ENCODE measurements around the gene MAST4. TPM values are rescaled to one million over a fixed set of nuclear protein-coding genes. Genes with fewer than 3 reads are reported as not detected.

MAST4 gene
- total and polyA plus RNA-seq, 2 experiments from 2014 or later: 4.2 to 6.0 TPM

- no peak overlapping the region for H3K27ac ChIP-seq
- no peak overlapping the region for H2AFZ ChIP-seq
- in situ Hi-C loops (cut with MboI): no loop called here
- H3K4me2 ChIP-seq (ENCODE audit: unreplicated experiment): no peak overlapping the region
- H3K27me3 ChIP-seq (replicated peaks; ENCODE audit: insufficient read depth): no peaks in the 10 kb centered on the region
- H3K36me3 ChIP-seq (ENCODE audit: low read depth): no peaks in the 10 kb centered on the region
- WGBS, 2 experiments (ENCODE audit: low coverage in 1 of 2, low lambda C conversion rate in 2 of 2, missing lambda C conversion rate in 2 of 2): 87% methylated on average over 3 of the region's 3 CpGs
- H3K79me2 ChIP-seq (ENCODE audit: insufficient read depth): no peaks in the 10 kb centered on the region
- DNase-seq: no peak
- no peak overlapping the region for H3K4me3 ChIP-seq
- no peaks in the 10 kb centered on the region for H3K9me2 ChIP-seq (ENCODE audit: insufficient read depth)
- H4K20me1 ChIP-seq (ENCODE audit: insufficient read depth): no peaks in the 10 kb centered on the region
- H3K9me3 ChIP-seq (ENCODE audit: low read depth): no peaks in the 10 kb centered on the region
- no peak for TF ChIP-seq EZH2 (IDR thresholded peaks at IDR 0.05; ENCODE audit: insufficient read depth, poor library complexity, severe bottlenecking)
- no peak for TF ChIP-seq EZH2phosphoT487 (IDR thresholded peaks at IDR 0.05; ENCODE audit: insufficient read depth, low read depth)
- no peaks in the 10 kb centered on the region for H3F3A ChIP-seq (ENCODE audit: insufficient read depth)
- H3K9ac ChIP-seq: no peak overlapping the region
- H3K4me1 ChIP-seq (ENCODE audit: insufficient read depth): no peaks in the 10 kb centered on the region
Measured at GRCh38 chr5:66777868-66778267, 181.7 kb downstream of the MAST4 start.

- DNase-seq: peak; percentile 50
- no peak overlapping the region for H2AFZ ChIP-seq
- no peaks in the 10 kb centered on the region for H3K36me3 ChIP-seq (ENCODE audit: low read depth)
- H3K9me3 ChIP-seq (ENCODE audit: low read depth): no peaks in the 10 kb centered on the region
- in situ Hi-C loops (cut with MboI): no loop called here
- WGBS, 2 experiments (ENCODE audit: low coverage in 1 of 2, low lambda C conversion rate in 2 of 2, missing lambda C conversion rate in 2 of 2): 61 to 65% methylated on average over 4 of the region's 4 CpGs
- H3K9me2 ChIP-seq (ENCODE audit: insufficient read depth): no peaks in the 10 kb centered on the region
- H3K4me1 ChIP-seq (ENCODE audit: insufficient read depth): no peaks in the 10 kb centered on the region
- H3K27me3 ChIP-seq (replicated peaks; ENCODE audit: insufficient read depth): no peaks in the 10 kb centered on the region
- H3K4me3 ChIP-seq: no peak overlapping the region
- H3K79me2 ChIP-seq (ENCODE audit: insufficient read depth): no peaks in the 10 kb centered on the region
- no peak overlapping the region for H3K27ac ChIP-seq
- no peak for TF ChIP-seq EZH2phosphoT487 (IDR thresholded peaks at IDR 0.05; ENCODE audit: insufficient read depth, low read depth)
- TF ChIP-seq EZH2 (IDR thresholded peaks at IDR 0.05; ENCODE audit: insufficient read depth, poor library complexity, severe bottlenecking): no peak
- H3K9ac ChIP-seq: no peak overlapping the region
- no peaks in the 10 kb centered on the region for H3F3A ChIP-seq (ENCODE audit: insufficient read depth)
- no peaks in the 10 kb centered on the region for H4K20me1 ChIP-seq (ENCODE audit: insufficient read depth)
- H3K4me2 ChIP-seq (ENCODE audit: unreplicated experiment): no peak overlapping the region
Measured at GRCh38 chr5:66779528-66779927, 183.3 kb downstream of the MAST4 start.

GRCh38 chr5:66788556-66788955 is 192.4 kb downstream of the MAST4 start:
- Histone ChIP-seq H3K4me3 (no peak overlapping the region), H3K27ac (no peak overlapping the region), H4K20me1 (ENCODE audit: insufficient read depth) (no peaks in the 10 kb centered on the region), H3K4me2 (ENCODE audit: unreplicated experiment) (no peak overlapping the region), H3K9ac (no peak overlapping the region), H3K36me3 (ENCODE audit: low read depth) (no peaks in the 10 kb centered on the region), H3K27me3 (replicated peaks; ENCODE audit: insufficient read depth) (no peaks in the 10 kb centered on the region), H3K4me1 (ENCODE audit: insufficient read depth) (no peaks in the 10 kb centered on the region), H2AFZ (no peak overlapping the region), H3K9me3 (ENCODE audit: low read depth) (no peaks in the 10 kb centered on the region), H3K9me2 (ENCODE audit: insufficient read depth) (no peaks in the 10 kb centered on the region), H3F3A (ENCODE audit: insufficient read depth) (no peaks in the 10 kb centered on the region), H3K79me2 (ENCODE audit: insufficient read depth) (no peaks in the 10 kb centered on the region)
- WGBS, 2 experiments (ENCODE audit: low coverage in 1 of 2, low lambda C conversion rate in 2 of 2, missing lambda C conversion rate in 2 of 2): 91 to 93% methylated on average over 17 of the region's 17 CpGs
- TF ChIP-seq EZH2 (IDR thresholded peaks at IDR 0.05; ENCODE audit: insufficient read depth, poor library complexity, severe bottlenecking) (no peak), EZH2phosphoT487 (IDR thresholded peaks at IDR 0.05; ENCODE audit: insufficient read depth, low read depth) (no peak)
- in situ Hi-C loops (cut with MboI): no loop called here
- no peak for DNase-seq

- H3K9me2 ChIP-seq (ENCODE audit: insufficient read depth): no peaks in the 10 kb centered on the region
- in situ Hi-C loops (cut with MboI): no loop called here
Measured at GRCh38 chr5:66789434-66789833, 193.2 kb downstream of the MAST4 start.

GRCh38 chr5:66793049-66793448 is 196.9 kb downstream of the MAST4 start:
- no peaks in the 10 kb centered on the region for H3F3A ChIP-seq (ENCODE audit: insufficient read depth)
- 92 to 100% methylated on average over 2 of the region's 2 CpGs for WGBS, 2 experiments (ENCODE audit: low coverage in 1 of 2, low lambda C conversion rate in 2 of 2, missing lambda C conversion rate in 2 of 2)
- no peaks in the 10 kb centered on the region for H3K9me2 ChIP-seq (ENCODE audit: insufficient read depth)
- H3K36me3 ChIP-seq (ENCODE audit: low read depth): no peaks in the 10 kb centered on the region
- no peak overlapping the region for H2AFZ ChIP-seq
- H3K9ac ChIP-seq: no peak overlapping the region
- H3K79me2 ChIP-seq (ENCODE audit: insufficient read depth): no peaks in the 10 kb centered on the region
- H3K4me3 ChIP-seq: no peak overlapping the region
- in situ Hi-C loops (cut with MboI): no loop called here
- no peak for TF ChIP-seq EZH2 (IDR thresholded peaks at IDR 0.05; ENCODE audit: insufficient read depth, poor library complexity, severe bottlenecking)
- no peak for TF ChIP-seq EZH2phosphoT487 (IDR thresholded peaks at IDR 0.05; ENCODE audit: insufficient read depth, low read depth)
- no peaks in the 10 kb centered on the region for H4K20me1 ChIP-seq (ENCODE audit: insufficient read depth)
- H3K4me2 ChIP-seq (ENCODE audit: unreplicated experiment): no peak overlapping the region
- no peaks in the 10 kb centered on the region for H3K9me3 ChIP-seq (ENCODE audit: low read depth)
- H3K27me3 ChIP-seq (replicated peaks; ENCODE audit: insufficient read depth): no peaks in the 10 kb centered on the region
- H3K4me1 ChIP-seq (ENCODE audit: insufficient read depth): no peaks in the 10 kb centered on the region
- no peak for DNase-seq
- no peak overlapping the region for H3K27ac ChIP-seq

More at GRCh38 chr5:66789434-66789833, 193.2 kb downstream of the MAST4 start:
- Histone ChIP-seq H3K79me2 (ENCODE audit: insufficient read depth) (no peaks in the 10 kb centered on the region), H2AFZ (no peak overlapping the region), H3K36me3 (ENCODE audit: low read depth) (no peaks in the 10 kb centered on the region), H3K9me3 (ENCODE audit: low read depth) (no peaks in the 10 kb centered on the region), H3K4me2 (ENCODE audit: unreplicated experiment) (no peak overlapping the region), H3K27me3 (replicated peaks; ENCODE audit: insufficient read depth) (no peaks in the 10 kb centered on the region), H4K20me1 (ENCODE audit: insufficient read depth) (no peaks in the 10 kb centered on the region), H3K27ac (no peak overlapping the region), H3K9ac (no peak overlapping the region), H3F3A (ENCODE audit: insufficient read depth) (no peaks in the 10 kb centered on the region), H3K4me3 (no peak overlapping the region), H3K4me1 (ENCODE audit: insufficient read depth) (no peaks in the 10 kb centered on the region)
- no peak for DNase-seq
- WGBS, 2 experiments (ENCODE audit: low coverage in 1 of 2, low lambda C conversion rate in 2 of 2, missing lambda C conversion rate in 2 of 2): 74 to 81% methylated on average over 3 of the region's 3 CpGs
- no peak for TF ChIP-seq EZH2phosphoT487 (IDR thresholded peaks at IDR 0.05; ENCODE audit: insufficient read depth, low read depth)
- TF ChIP-seq EZH2 (IDR thresholded peaks at IDR 0.05; ENCODE audit: insufficient read depth, poor library complexity, severe bottlenecking): no peak
